ACHN (cell line): ENCODE measurements around the gene PPM1E.
"Not testable (repeated sequence)": the region's sequence is repeated elsewhere in the genome, so short reads cannot be mapped to it uniquely, and the experiment has no call there.

Source experiments
- DNase-seq: peaks from one replicate; pipeline ENCODE4 v3.0.0-alpha.2; 2015
- in situ Hi-C: cut with HindIII; loops from 2 replicates; pipeline ENCODE4 v1.10.0; 2017; ENCODE audit warnings: low sequenced_read_pairs, low pct_ligation_motif_present, low pct_unique_long_range_greater_than_20kb

The PPM1E gene

GRCh38 chr17:58763263-58763662, 7.6 kb downstream of the PPM1E start:
- DNase-seq = no peak
- in situ Hi-C loops = no loop called here

GRCh38 chr17:58764373-58764772, 8.7 kb downstream of the PPM1E start:
- peak; percentile 21 for DNase-seq
- in situ Hi-C loops = no loop called here

- DNase-seq, in situ Hi-C loops: not testable (repeated sequence)
Observed at GRCh38 chr17:58778482-58778881, 22.8 kb downstream of the PPM1E start.

- no peak for DNase-seq
- in situ Hi-C loops = no loop called here
Observed at GRCh38 chr17:58779446-58779845, 23.8 kb downstream of the PPM1E start.

- in situ Hi-C loops = no loop called here
- no peak for DNase-seq
Observed at GRCh38 chr17:58783380-58783779, 27.7 kb downstream of the PPM1E start.

GRCh38 chr17:58785097-58785496, 29.4 kb downstream of the PPM1E start:
- DNase-seq = no peak
- in situ Hi-C loops = no loop called here

GRCh38 chr17:58786586-58787295, 31.1 kb downstream of the PPM1E start:
- in situ Hi-C loops = no loop called here
- peak; percentile 61 for DNase-seq

GRCh38 chr17:58788199-58788598, 32.5 kb downstream of the PPM1E start:
- no peak for DNase-seq
- in situ Hi-C loops = no loop called here

GRCh38 chr17:58789160-58789559, 33.5 kb downstream of the PPM1E start:
- in situ Hi-C loops = no loop called here
- no peak for DNase-seq

- in situ Hi-C loops = no loop called here
- DNase-seq = no peak
Observed at GRCh38 chr17:58789831-58790230, 34.2 kb downstream of the PPM1E start.

GRCh38 chr17:58794508-58794907, 38.9 kb downstream of the PPM1E start:
- in situ Hi-C loops, DNase-seq: not testable (repeated sequence)

GRCh38 chr17:58802188-58802587, 46.5 kb downstream of the PPM1E start:
- in situ Hi-C loops = no loop called here
- DNase-seq = no peak

- no peak for DNase-seq
- in situ Hi-C loops = no loop called here
Observed at GRCh38 chr17:58806046-58806445, 50.4 kb downstream of the PPM1E start.

- in situ Hi-C loops = no loop called here
- no peak for DNase-seq
Observed at GRCh38 chr17:58808609-58809563, 53.2 kb downstream of the PPM1E start.

- in situ Hi-C loops = no loop called here
- no peak for DNase-seq
Observed at GRCh38 chr17:58809564-58809936, 53.9 kb downstream of the PPM1E start.

- in situ Hi-C loops = no loop called here
- DNase-seq = no peak
Observed at GRCh38 chr17:58811290-58811689, 55.6 kb downstream of the PPM1E start.

GRCh38 chr17:58813712-58814111, 58.1 kb downstream of the PPM1E start:
- in situ Hi-C loops = no loop called here
- no peak for DNase-seq

GRCh38 chr17:58818654-58819053, 63.0 kb downstream of the PPM1E start:
- in situ Hi-C loops = no loop called here
- DNase-seq = no peak

- DNase-seq = no peak
- in situ Hi-C loops = no loop called here
Observed at GRCh38 chr17:58822148-58823050, 66.7 kb downstream of the PPM1E start.
